GM10847 (cell line): ENCODE measurements around the gene TOP1.

Source experiments
- POLR2A ChIP-seq: IDR thresholded peaks from 2 replicates; pipeline ENCODE4 v1.6.1; 2011; ENCODE audit not compliant: insufficient read length; ENCODE audit errors: extremely low read depth

The TOP1 gene

GRCh38 chr20:41023549-41023948, 5.1 kb upstream of the TOP1 start:
- no peak for TF ChIP-seq POLR2A

- no peak for TF ChIP-seq POLR2A
These were observed 1.3 kb upstream of the TOP1 start for GRCh38 chr20:41027366-41027765.

DNA sequence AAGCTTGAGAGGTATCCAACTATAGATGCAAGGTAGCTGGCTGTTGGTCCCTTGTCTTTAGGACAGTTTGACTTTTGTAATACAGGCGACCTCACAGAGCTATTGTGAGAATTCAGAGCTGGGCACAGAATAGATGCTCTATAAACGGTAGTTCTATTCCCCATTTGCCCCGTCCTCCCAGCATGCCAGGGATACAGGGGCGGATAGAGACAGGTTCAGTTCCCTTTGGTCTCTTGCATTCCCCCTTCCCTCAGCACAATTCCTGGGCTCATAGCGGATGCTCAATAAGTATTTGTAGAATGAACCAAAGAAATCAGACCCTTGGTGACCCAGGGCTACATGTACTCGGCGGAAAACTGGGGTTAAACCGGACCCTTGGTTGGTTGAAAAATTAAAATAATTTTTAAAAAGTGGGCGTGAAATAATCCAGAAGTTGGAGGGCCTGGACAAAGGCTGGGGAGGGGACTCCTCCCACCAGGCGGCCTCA, 707 bp upstream of the TOP1 start:
- no peak for TF ChIP-seq POLR2A

DNA sequence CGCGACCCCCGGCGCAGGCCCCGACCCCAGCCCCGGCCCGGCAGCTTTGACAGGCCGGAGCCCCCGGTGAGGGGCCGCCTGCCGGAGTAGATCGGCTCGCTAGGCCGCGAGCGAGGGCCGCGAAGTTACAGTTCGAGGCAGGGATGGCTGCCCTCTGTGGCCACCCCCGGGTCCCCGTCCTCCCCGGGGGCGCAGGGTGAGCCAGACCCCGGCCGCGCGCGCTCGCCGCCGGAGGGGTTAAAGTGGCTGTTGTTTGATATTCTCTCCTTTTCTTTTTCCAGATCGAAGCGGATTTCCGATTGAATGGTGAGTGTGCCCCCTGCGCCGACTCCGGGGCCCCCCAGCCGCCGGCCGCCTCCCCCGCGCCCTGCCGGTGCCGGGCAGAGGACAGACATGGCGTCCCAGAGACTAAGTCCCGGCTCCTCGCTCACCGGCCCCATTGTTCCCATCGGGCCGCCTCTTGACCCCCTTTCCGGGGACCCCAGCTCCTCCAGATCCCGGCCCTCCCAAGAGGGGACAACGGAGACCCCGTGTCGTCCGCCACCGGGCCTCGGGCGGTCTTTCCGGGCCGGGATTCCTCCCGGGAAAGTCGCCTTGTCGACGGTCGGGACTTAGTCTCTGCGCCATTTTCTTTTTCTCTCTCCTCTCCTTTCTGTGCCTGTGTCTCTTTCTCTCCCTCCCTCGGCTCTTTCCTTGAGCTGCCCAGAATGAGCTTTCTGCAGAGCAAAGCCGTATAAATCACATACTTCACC, 704 bp downstream of the TOP1 start:
- no peak for TF ChIP-seq POLR2A

- no peak for TF ChIP-seq POLR2A
These were observed 1.4 kb downstream of the TOP1 start for GRCh38 chr20:41030061-41030460.

- TF ChIP-seq POLR2A = no peak
These were observed 2.1 kb downstream of the TOP1 start for GRCh38 chr20:41030531-41031242.

DNA sequence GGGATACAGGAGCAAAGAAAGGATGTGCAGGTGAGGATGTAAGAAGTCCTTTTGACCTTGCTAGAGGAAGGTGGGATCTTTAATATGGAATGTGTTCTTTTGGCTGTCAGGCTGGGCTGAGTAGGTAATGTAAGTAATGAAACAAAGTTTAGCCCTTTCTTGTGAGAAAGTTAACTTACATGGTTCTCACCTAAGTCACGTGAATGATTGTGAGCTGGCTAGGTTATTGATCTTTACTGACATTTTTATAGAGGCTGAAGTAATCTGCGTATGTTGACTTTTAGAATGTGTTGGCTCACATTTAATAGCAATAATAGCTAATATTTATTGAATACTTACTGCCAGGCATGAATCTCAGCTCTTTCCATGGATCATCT, 2.6 kb downstream of the TOP1 start:
- no peak for TF ChIP-seq POLR2A

- TF ChIP-seq POLR2A = no peak
These were observed 3.6 kb downstream of the TOP1 start for GRCh38 chr20:41032271-41032670.

GRCh38 chr20:41034239-41034638, 5.6 kb downstream of the TOP1 start:
- TF ChIP-seq POLR2A = no peak

DNA sequence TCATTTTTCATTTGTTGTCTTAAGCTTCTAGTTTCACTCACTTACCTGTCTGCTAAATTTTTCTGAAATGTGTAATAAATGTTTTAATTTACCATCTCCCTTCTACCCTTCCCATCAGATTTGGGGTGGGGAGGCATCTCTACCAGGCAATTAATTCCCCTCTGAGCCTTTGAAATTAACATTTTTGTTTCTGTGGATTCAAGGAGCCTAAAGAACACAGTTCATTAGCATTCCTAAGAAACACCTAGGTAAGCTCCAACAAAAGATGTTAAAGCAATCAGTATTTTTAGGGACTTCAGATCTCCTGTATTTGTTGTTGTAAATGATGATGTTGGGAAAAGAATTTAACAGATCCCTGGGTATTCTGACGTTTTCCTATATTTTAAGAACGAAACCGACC, 6.6 kb downstream of the TOP1 start:
- TF ChIP-seq POLR2A = no peak

GRCh38 chr20:41037179-41037578, 8.6 kb downstream of the TOP1 start:
- no peak for TF ChIP-seq POLR2A

- TF ChIP-seq POLR2A = no peak
These were observed 9.7 kb downstream of the TOP1 start for GRCh38 chr20:41038149-41038877.

GRCh38 chr20:41038878-41039404, 10.3 kb downstream of the TOP1 start:
- no peak for TF ChIP-seq POLR2A

DNA sequence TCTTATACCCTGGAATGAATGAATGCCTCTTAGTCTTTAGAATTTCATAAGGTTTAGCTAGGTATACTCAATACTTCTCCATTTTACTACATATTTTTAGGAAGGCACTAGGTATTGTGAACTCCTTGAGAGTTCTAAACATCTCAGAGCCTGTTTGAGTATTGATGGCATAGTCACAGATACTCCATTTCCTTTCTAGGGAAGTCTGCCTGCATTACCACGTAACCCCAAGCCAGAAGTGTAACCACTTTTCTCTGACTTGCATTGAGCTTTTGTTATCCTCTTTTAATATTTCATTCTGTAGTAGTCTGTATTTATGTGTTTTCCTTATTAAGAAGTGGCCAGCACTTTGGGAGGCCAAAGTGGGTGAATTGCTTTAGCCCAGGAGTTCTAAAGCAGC, 12.2 kb downstream of the TOP1 start:
- TF ChIP-seq POLR2A = no peak

GRCh38 chr20:41041693-41042092, 13.1 kb downstream of the TOP1 start:
- no peak for TF ChIP-seq POLR2A
